HG02973 (cell line): ENCODE measurements around the gene GMDS.
A peak's percentile ranks its signal among the peaks of the same experiment; 100 is the strongest.

Source experiments
- ATAC-seq: cut with Tn5 transposase; IDR thresholded peaks from one replicate; pipeline ENCODE4 v1.9.1; 2021; ENCODE audit warnings: moderate library complexity; ENCODE audit not compliant: unreplicated experiment

The GMDS gene

DNA sequence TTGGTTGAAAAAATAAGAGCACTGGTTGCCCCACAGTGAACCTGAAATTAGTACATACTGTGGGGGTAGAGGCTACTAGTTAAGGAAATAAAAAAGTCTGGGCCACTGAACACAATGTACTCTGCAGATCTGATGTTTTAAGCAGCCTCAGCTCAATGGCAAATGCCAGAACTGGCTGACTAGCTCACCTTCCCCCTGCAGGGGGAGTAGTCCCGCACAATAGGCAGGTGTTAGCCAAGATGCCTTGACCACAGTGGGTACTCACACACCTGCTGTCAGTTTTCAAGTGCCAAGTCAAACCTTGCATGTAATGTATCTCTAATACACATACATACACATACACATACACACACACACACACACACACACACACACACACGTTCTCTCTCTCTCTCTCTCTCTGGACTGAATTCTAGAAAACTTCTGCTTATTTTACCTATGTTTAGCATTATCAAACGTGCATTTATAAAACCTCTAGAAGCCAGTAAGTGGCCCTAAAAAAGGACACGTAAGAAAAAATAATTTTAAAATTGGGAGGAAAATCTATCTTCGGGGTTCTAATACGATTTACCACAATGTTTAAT lies 36.1 kb downstream of the GMDS start:
- ATAC-seq, result peak; percentile 78

DNA sequence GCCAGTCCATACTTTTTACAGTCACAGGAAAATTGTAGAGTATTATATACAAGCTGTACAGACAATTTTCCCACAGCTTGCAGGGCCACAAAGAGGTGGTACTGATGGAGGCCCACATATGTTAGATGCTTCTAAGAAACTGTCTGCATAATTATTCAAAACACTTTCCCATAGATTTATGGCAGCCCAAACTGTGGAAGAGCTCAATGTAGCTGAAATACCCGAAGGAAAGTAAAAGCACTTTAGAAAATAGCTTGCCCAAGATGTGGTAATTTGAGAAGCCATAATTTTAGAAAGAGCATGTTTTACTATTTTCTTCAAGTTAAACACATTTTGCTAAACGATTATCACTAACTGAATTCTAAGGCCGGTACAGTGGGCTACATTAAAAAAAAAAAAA lies 36.9 kb downstream of the GMDS start:
- no peak for ATAC-seq

DNA sequence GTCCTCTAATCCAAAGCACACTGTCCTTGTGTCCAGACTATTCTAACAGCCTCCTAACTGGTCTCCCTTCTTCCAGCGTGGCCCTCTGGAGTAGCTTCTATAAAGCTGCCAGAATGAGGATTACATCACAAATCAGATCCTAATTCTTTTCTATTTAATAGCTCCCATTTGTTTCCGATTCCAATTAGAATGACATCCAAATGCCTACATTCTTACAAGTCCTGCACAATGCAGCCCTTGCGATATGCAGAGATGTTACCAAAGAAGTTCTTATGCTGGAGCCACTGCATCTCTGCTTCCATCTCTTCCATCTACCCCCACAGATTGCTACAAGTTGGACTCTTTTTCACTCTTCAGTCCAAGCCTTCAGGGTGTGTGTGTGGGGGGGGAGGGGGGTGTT lies 40.0 kb downstream of the GMDS start:
- no peak for ATAC-seq

DNA sequence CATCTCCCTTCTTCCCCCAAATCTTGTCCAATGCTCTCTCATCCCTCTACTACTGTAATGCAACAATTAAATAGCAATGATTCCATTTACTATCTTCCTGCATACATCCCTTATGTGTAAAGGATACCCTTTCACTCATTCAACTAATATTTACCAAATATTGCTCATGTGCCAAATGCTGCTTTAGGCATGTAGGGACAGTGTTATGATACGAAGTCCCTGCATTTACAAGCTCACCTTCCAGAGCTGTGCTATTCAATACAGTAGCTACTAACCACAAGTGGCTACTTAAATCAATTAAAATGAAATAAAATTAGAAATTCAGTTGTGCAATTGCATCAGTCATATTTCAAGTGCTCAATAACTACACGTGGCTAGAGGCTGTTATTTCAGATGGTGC lies 41.1 kb downstream of the GMDS start:
- ATAC-seq, result no peak

DNA sequence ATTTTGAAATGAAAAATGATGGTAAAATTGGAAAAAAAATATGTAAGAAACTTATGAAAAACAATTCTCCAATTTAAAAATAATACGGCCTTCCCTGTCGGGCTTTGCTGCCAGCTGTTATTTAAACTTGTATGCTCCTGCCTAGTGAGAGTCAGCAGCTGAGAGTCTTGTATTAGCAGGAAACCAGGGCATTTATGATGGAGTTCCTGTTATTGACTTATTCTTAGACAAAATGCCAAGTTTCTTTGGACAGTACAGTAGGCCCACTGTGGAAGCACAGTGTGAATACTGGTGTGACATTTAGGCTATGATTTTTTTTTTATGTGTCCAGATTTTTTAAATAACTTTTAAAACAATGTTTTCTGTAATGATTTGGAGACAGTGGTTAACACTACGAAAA lies 42.1 kb downstream of the GMDS start:
- ATAC-seq, result no peak

DNA sequence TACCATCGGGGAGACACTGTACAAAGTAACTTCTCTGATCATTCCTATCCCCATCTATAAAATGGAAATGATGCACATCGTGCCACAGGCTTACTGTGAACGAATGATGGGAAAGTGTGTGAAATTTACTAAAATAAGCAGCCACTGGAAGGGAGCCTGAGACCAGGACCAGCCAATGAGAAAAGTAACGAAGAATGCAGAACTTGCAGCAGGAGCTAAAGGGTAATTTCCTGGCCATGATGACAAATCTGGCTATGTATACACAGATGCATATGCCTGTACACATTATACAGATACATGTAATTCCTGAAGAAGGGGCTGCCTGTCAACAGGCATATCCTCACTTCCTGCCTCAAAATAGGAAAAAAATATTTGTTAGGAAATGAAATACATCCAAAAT lies 47.4 kb downstream of the GMDS start:
- no peak for ATAC-seq

DNA sequence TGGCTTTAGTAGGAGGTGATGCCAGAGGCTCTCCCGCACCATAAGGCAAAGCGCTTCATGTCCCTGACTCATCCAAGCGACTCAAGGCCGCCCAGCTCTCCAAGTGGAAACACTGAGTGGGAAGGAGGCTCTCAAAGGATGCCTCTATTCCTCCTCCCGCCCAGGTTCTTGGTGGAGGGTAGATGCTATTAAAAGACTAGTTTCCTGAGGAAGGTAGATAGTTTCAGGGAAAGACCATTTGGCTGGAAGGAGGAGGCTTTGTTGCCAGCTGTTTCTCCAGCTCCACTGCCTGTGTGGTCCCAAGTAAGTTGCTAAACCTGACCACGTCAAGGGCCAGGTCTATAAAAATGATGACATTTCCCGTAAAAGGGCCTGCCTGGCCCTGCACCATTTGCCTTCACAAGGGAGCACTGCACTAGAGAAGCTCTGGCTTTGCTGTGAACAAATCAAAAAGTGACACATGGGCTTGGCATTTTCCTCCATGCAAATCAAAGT lies 48.2 kb downstream of the GMDS start:
- no peak for ATAC-seq

DNA sequence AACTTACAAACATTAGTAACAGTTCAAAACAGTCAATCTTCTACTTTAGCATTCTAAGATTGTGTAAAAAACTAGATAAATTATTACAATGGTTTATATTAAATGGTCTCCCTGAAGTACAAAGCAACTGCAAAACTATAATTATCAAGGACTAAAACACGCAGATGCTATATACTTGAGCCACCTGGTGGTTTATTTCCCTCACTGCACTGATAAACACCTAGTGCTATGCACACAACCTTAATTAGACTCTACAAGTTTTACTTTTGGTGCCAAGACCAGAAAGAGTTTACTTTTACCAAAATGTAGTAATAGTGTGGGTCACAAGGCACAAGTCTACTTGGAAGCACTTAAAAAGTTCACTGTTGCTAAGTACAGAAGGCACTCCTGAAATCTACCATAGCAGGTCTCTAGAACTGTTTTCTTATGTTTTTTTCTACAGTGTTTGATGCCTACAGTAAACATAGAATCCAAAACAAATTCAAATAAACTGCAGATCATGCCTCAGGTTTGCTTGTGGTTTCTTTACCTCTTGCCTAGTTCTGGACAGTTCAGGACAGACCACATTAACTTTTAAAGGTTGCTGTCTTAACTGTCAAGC lies 49.2 kb downstream of the GMDS start:
- ATAC-seq, result peak; percentile 54

DNA sequence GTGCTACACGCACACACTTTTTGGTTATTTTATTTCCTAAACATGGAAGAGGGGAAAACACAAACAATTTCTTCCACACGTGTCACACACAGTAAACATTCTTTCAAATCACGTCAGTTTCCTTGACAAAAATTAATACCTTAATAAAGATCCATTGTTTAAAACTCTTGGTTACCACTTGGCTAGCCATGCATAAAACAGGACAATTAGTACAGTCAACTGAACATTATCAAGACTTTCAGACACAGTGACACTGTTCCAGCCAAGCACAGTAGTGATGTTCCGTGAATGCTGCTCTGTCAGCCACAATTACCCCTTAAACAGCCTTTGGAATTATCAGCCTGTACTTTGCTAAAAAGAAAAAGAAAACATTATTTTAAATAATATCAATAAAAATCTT lies 50.8 kb downstream of the GMDS start:
- no peak for ATAC-seq

DNA sequence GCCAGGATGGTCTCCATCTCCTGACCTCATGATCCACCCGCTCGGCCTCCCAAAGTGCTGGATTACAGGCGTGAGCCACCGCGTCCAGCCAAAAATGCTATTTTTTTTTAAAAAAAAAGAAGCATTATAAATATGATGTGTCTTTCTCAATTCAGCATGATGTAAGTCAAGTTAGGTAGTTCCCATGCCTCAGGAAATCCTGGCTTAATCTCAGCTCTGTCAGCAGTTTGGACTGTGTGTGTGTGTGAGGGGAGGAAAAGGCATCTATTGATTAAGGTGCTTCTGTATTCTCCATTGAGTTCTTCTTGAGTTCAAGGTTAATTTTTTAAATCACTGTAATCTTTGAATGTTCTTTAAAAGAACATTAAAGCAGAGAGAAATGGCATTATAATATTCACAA lies 51.5 kb downstream of the GMDS start:
- no peak for ATAC-seq

DNA sequence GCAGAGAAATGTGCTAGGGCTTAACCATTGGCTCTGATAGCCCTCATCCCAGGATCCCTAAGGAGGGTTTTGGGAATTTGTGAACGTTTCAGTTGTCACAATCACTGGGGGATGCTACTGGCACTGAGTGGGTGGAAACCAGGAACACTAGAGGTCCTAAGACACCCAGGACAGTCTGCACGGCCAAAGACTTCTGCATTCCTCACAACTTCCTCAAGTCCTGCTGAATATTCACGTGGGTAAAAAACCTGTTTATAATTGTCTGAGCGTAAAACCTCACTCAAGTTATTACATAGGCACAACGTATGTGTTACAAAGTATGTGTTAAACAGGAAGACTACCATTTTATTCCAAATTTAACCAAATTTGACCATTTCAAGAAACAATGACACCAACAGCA lies 52.4 kb downstream of the GMDS start:
- ATAC-seq, result no peak

DNA sequence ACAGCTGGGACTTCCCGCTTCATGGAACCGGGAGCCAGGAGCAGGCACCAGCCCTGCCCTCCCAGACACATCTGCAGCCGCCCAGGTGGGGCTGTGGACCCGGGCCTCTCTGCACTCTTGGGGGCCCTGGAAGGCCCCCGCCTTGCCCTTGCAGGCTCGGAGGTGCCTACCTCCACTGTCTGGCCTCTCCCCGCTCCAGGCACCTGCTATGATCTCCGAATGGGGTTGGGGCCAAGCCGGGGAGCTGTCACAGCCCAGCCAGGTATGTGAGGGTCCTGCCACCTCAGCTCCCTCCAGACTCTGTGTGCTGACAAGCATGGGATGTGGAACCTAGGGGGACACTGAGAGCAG lies 54.0 kb downstream of the GMDS start:
- no peak for ATAC-seq

DNA sequence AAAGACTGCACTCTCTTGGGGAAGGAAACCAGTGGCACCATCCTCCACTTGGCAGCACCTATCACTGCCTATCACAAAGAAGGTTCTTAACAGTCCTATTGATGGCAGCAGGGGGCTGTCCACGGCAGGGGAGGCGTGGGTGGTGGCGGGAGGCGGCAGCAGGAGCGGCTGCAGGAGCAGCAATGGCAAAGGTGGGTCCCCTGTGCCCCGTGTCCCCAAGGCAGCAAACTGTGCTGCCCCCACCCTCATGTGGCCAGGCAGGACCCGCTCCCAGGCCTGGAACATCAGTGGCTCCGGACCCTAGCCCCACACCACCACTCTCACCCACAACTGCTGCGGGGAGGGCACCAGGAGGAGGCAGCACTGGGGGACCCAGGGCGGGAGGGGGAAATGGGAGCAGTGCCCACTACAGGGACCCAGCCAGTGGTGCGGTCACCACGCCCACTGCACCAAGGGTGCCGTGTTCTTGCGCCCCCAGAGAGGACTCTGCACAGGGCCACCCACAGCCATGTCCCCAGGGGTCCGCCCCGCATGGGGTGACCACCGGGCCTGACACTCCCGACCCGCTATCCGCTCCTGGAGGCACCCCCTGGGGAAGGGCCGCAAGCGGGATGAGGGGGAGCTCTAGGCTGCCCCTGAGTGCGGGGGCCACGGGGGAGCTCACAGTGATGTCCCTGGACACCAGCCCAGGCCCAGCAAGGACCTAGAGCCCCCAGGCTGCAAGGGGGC lies 54.6 kb downstream of the GMDS start:
- ATAC-seq, result no peak

DNA sequence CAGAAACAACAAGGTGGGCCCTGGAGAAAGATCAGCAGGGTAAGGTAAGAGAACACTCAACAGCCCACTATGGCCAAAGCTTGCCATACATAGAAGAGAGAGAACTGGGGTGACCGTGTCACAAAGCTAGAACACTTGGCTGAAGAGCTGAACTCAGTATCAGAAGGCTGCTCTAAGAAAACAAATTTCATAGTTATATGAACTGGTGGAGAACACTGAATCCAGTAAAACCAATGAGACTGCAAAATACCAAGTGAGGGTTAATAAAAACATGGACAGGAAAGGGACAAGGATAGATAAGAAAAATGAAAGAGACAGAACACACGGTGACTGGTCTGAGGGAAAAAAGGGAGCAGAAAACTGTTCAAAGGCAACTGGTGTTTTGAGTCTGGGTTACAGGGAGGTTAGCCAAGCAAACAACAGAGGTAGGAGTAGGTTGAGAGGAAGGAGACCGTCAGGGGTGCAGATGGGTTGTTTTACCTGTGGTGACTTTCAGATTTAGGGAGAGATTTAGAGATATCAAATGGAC lies 56.5 kb downstream of the GMDS start:
- ATAC-seq, result no peak

DNA sequence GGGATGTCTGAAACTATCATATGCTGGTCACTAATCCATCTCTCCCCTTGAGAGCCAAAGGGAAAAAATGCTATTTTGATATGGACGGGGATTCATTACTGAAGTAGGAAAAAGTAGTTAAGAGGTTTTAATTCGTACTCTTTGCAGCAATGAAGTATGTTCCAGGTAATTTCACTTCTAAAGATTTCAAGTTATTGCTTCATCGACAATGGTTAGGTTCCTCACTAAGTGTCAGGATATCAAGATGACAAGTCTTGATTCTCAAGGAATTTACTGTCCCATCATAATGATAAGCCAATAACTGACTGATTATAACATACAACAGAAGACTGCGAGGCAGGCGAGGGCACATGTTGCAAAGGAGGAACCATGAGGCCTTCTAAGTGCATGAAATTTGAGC lies 57.0 kb downstream of the GMDS start:
- ATAC-seq, result no peak

DNA sequence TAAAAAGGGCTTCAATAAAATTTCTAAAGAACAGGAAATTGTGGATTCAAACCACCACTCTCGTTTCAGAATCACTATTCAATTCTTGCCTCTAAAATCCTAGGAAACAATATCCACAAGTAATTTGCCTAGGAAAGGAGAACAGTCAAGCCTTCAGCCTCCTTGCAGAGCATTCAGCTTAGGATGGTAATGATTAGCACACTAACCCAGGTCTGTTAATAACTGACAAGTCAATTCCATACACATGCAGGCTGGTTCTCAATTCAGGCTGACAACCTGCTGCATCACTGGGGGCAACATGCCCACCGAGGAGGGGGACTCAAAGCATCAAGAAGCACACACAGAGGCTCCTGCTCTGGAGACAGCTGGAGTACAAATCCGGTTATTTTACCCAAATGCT lies 57.6 kb downstream of the GMDS start:
- ATAC-seq, result no peak

DNA sequence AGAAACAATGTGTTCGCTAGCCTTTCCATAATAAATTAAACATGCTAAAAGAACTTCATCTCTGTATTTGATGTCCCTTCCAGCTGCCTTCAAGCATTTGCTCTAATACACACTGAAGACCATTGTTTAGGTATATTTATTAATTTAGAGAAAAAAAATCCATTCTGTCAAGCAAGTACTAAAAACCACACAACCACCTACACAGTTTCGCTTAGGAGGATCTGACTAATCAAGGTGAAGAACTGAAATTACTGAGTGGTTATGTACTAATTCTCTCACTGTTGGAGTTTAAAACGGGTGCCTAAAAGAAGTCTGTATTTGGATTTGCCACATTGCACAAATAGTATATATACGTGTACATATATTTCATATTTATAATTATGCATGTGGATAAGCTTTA lies 58.9 kb downstream of the GMDS start:
- peak; percentile 80 for ATAC-seq

DNA sequence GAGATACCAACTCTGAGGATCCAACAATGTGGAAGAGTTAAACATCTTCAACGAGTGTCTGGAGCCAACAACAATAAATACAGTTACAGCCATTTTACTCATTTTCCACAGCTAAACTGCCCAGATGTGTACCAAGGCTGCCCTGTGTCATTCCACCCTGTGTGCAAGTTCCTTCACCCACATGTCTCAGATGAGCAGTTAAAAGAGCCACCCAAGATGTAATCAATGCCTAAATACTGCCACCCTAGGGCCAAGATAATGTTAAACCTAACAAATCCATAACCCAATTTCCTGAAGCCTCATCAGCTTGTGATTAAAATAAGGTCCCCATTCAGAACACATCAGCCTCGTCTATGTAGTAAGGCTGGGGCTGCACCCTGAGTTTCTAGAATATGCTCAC lies 59.9 kb downstream of the GMDS start:
- no peak for ATAC-seq

DNA sequence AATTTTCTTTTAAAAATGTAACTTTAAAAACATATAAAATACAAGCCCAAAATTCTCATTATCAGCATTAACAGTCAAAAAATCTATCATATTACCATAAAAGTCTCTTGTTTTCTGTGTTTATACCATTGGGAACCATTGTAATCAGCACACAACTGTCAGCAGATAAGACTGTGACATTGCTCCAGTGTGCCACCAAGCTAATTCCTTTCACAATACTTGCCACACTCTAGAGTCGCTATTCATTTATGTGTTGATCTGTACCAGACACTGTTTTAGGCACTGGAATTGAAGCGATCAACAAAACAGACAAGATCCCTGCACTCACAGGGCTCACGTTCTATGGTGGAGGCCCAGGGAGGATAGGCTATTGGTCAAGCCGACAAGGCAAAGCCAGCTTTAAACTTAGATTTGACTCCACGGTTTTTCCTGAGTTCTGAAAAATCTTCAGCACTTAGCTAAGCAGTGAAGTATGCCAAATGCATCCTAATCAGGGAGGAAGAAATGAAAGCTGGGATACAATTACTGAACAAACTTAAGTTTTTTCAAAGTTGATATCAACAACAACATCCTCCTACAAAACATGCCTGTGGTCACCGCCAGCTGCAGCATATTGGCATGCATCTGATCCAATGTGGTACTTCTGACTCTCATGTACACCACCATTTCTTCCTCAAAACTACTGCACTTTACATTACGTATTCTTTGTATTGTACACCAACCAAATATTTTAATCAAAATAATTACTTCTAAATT lies 60.5 kb downstream of the GMDS start:
- no peak for ATAC-seq

DNA sequence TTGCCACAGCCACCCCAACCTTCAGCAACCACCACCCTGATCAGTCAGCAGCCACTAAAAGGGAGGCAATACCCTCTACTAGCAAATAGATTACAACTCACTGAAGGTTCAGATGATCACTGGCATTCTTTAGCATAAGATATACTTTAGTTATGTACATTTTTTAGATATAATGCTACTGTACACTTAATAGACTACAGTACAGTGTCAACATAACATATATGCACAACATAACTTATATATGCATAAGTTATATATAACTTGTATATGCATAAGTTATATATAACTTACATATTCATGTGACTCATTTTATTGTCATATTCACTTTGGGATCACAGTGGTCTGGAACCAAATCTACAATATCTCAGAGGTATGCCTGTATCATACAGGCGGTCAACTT lies 61.7 kb downstream of the GMDS start:
- ATAC-seq, result no peak

DNA sequence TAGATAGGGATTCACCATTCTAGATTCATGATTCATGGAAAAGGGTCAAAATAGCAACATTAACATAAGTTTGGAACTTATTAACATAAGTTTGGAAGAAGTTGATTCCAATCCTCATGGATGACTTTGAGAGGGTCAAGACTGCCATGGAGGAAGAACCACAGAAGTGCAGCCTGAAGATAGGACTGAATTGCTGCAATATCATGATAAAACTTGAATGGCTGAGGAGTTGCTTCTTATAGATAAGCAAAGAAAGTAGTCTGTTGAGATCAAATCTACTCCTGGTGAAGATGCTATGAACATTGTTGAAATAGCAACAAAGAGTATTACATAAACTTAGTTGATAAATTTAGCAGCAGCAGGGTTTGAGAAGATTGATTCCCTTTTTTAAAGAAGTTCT lies 62.2 kb downstream of the GMDS start:
- ATAC-seq, result no peak

DNA sequence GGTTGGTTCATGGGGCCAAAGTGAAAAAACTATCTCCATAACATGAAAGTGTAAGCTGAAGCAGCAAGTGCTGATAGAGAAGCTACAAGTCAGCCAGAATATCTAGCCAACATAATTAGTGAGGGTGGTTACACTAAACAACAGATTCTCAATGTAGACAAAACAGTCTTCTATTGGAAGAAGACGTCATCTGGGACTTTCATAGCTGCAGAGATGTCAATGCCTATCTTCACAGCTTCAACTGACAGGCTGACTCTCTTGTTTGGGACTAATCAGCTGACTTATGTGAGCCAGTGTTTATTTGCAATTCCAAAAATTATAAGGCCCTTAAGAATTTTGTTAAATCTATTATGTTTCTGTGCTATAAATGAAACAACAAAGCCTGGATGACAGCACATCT lies 63.2 kb downstream of the GMDS start:
- ATAC-seq, result no peak
